ENCODE results near the gene RLIM. TPM values are rescaled to one million over a fixed set of nuclear protein-coding genes. Genes with fewer than 3 reads are reported as not detected.

Gene RLIM
- total RNA-seq, 1 experiment from 2014 or later = 36.4 TPM

- no peaks in the 10 kb centered on the region for H3K79me1 ChIP-seq (ENCODE audit: insufficient read depth, low read depth, low read length, poor library complexity, severe bottlenecking)
Measured at GRCh38 chrX:74536832-74537371, 77.5 kb downstream of the RLIM start.

More at GRCh38 chrX:74536832-74537371, 77.5 kb downstream of the RLIM start:
- no peaks in the 10 kb centered on the region for H3K4me1 ChIP-seq (ENCODE audit: insufficient read depth, low read length)
- peaks cover 35 to 64% of the 10 kb centered on the region in 2 experiments for H3K9me3 Mint-ChIP-seq
- H4K91ac ChIP-seq (ENCODE audit: insufficient read length, low read depth, low read length) = no peak overlapping the region
- no peak overlapping the region for H3K14ac ChIP-seq (ENCODE audit: insufficient read depth, low read length)
- peaks cover 7% of the 10 kb centered on the region for H3K27me3 Mint-ChIP-seq (ENCODE audit: low read depth)
- H3K9me3 ChIP-seq (ENCODE audit: control insufficient read depth, low read depth, low read length) = no peaks in the 10 kb centered on the region
- H2AFZ ChIP-seq (ENCODE audit: low read length) = no peak overlapping the region
- no peak overlapping the region for H2BK5ac ChIP-seq (ENCODE audit: insufficient read length, low read length)
- H4K5ac ChIP-seq (ENCODE audit: insufficient read length, low read depth, low read length) = no peak overlapping the region
- H3K79me2 ChIP-seq (ENCODE audit: insufficient read depth, low read length) = no peaks in the 10 kb centered on the region
- DNase-seq = peak; percentile 63
- peaks cover 0 to 9% (median 4%) of the 10 kb centered on the region in 3 experiments; a peak in 5 of 7 replicates for H3K36me3 Mint-ChIP-seq (ENCODE audit: insufficient read depth in 1 of 3, low read depth in 3 of 3)
- no peak overlapping the region for H3K18ac ChIP-seq (ENCODE audit: insufficient read length, low read depth, low read length)
- no peak overlapping the region for H4K8ac ChIP-seq (replicated peaks; ENCODE audit: insufficient read length, low read depth, low read length)
- H2AK5ac ChIP-seq (ENCODE audit: insufficient read length, low read length) = no peak overlapping the region
- no peak overlapping the region for H3K4ac ChIP-seq (ENCODE audit: low read depth, low read length)
- H3K23ac ChIP-seq (ENCODE audit: insufficient read length, low read depth, low read length) = no peak overlapping the region
- H3K23me2 ChIP-seq (ENCODE audit: insufficient read length, low read depth, low read length, poor library complexity, severe bottlenecking) = peaks cover 5% of the 10 kb centered on the region
- H2BK12ac ChIP-seq (ENCODE audit: insufficient read length, low read depth, low read length) = no peak overlapping the region
- no peak overlapping the region for H2BK15ac ChIP-seq (ENCODE audit: low read depth, low read length)
- TF ChIP-seq CTCF (conservative IDR thresholded peaks at IDR 0.05) = no peak
- no peak overlapping the region for H3K27ac Mint-ChIP-seq
- no peaks in the 10 kb centered on the region for H3K27me3 ChIP-seq (ENCODE audit: insufficient read depth, low read length)
- no peak overlapping the region for H3K56ac ChIP-seq (ENCODE audit: insufficient read length, low read depth, low read length)
- no peak overlapping the region for H3T11ph ChIP-seq (ENCODE audit: low read length)
- no peak overlapping the region for H3K9ac ChIP-seq (ENCODE audit: extremely low read depth, insufficient read length, low read length)
- no peak overlapping the region for H3K27ac ChIP-seq (ENCODE audit: insufficient read length, low read depth, low read length)
- H4K20me1 ChIP-seq (ENCODE audit: control insufficient read depth, insufficient read depth, insufficient read length) = no peaks in the 10 kb centered on the region
- whole genome bisulfite sequencing (ENCODE audit: extremely low coverage, insufficient read length, low lambda C conversion rate) = no CpG with 5 or more reads among the region's 26 CpGs
- H2BK120ac ChIP-seq (ENCODE audit: low read depth, low read length, poor library complexity, severe bottlenecking) = no peak overlapping the region
- peaks cover 18 to 20% of the 10 kb centered on the region in 2 experiments for H3K4me1 Mint-ChIP-seq
- no peak overlapping the region for H2BK20ac ChIP-seq (ENCODE audit: low read depth, low read length, poor library complexity, severe bottlenecking)
- H3K4me3 Mint-ChIP-seq = peak overlapping the region; percentile 63 to 76
- peak overlapping the region; percentile 63 for H3K4me2 ChIP-seq (ENCODE audit: insufficient read depth, insufficient read length, low read length)
